Calu3 (cell line): ENCODE data around the gene DPF3. TPM values are rescaled to one million over a fixed set of nuclear protein-coding genes. Genes with fewer than 3 reads are reported as not detected.
A peak's percentile ranks its signal among the peaks of the same experiment; 100 is the strongest.

Source experiments
- BruUV-seq: library from RNA; stranded (reverse); fragments of 400-500 nt; replicated peaks from 2 replicates; lab custom pipeline; 2021; lab: Mats Ljungman, UMichigan
- CTCF ChIA-PET: fragments of 300-600 bp; sonication (Branson Sonifier 250); formaldehyde crosslinking; loops from one replicate; lab custom pipeline; 2022; ENCODE audit warnings: antibody characterized with exemption; lab: Charles Lee
- DNase-seq: peaks from one replicate; pipeline ENCODE4 v3.0.0; 2022
- H3K27ac Mint-ChIP-seq: one replicate; pipeline ENCODE4 v1.8.0; 2022; ENCODE audit warnings: mixed read lengths; ENCODE audit not compliant: unreplicated experiment
- H3K27me3 Mint-ChIP-seq: one replicate; pipeline ENCODE4 v1.8.0; 2022; ENCODE audit warnings: mixed read lengths; ENCODE audit not compliant: unreplicated experiment
- H3K36me3 Mint-ChIP-seq: one replicate; pipeline ENCODE4 v1.8.0; 2022; ENCODE audit warnings: mild to moderate bottlenecking, moderate library complexity, mixed read lengths; ENCODE audit not compliant: insufficient read depth, unreplicated experiment
- H3K4me1 Mint-ChIP-seq: one replicate; pipeline ENCODE4 v1.8.0; 2022; ENCODE audit warnings: mild to moderate bottlenecking, low read depth, mixed read lengths; ENCODE audit not compliant: unreplicated experiment
- H3K4me3 Mint-ChIP-seq: one replicate; pipeline ENCODE4 v1.8.0; 2022; ENCODE audit warnings: mild to moderate bottlenecking, low read depth, moderate library complexity, mixed read lengths; ENCODE audit not compliant: unreplicated experiment
- H3K9me3 Mint-ChIP-seq: one replicate; pipeline ENCODE4 v1.8.0; 2022; ENCODE audit warnings: low read depth, mixed read lengths; ENCODE audit not compliant: unreplicated experiment
- CTCF ChIP-seq: fragments of 200-600 bp; IDR thresholded peaks from one replicate; pipeline ENCODE4 v1.8.0; 2022; ENCODE audit warnings: antibody characterized with exemption; ENCODE audit not compliant: unreplicated experiment
- intact Hi-C: fragments of 100-400 bp; cut with micrococcal nuclease; formaldehyde crosslinking; loops from one replicate; pipeline ENCODE4 v1.10.0; 2022; ENCODE audit not compliant: unreplicated experiment
- total RNA-seq: library from RNA; stranded (reverse); gene quantifications from 2 replicates; pipeline ENCODE4 v1.2.3, GENCODE V29; 2022

Gene DPF3
- total RNA-seq, 1 experiment from 2014 or later, result 9.6 TPM

GRCh38 chr14:72892879-72893635 lies 844 bp downstream of the DPF3 start:
- no TSS peak for BruUV-seq
- CTCF ChIA-PET, result interaction anchor here (1.1 kb wide), 1 partner anchor 379 kb away, joined by 5 read pairs; no protein-coding TSS in a partner anchor
- no peak for TF ChIP-seq CTCF
- Mint-ChIP-seq H3K4me1 (no peaks in the 10 kb centered on the region), H3K36me3 (peaks cover 27% of the 10 kb centered on the region), H3K4me3 (peak overlapping the region; percentile 84), H3K27me3 (peaks cover 41% of the 10 kb centered on the region), H3K9me3 (no peaks in the 10 kb centered on the region), H3K27ac (peak overlapping the region; percentile 41)
- DNase-seq, result peak; percentile 31
- intact Hi-C loops, result no loop called here

- peaks cover 27% of the 10 kb centered on the region for H3K36me3 Mint-ChIP-seq
- H3K9me3 Mint-ChIP-seq, result no peaks in the 10 kb centered on the region
- BruUV-seq, result no TSS peak
- CTCF ChIA-PET, result interaction anchor here (0.6 to 1.5 kb wide), 5 partner anchors 13 to 1184 kb away, joined by 3 to 6 read pairs (median 5); no protein-coding TSS in a partner anchor
- H3K4me3 Mint-ChIP-seq, result peak overlapping the region; percentile 84
- H3K27ac Mint-ChIP-seq, result peak overlapping the region; percentile 41
- TF ChIP-seq CTCF, result no peak
- peaks cover 48% of the 10 kb centered on the region for H3K27me3 Mint-ChIP-seq
- intact Hi-C loops, result no loop called here
- DNase-seq, result peak; percentile 27
- no peaks in the 10 kb centered on the region for H3K4me1 Mint-ChIP-seq
Observed at GRCh38 chr14:72892103-72892878, 1.6 kb downstream of the DPF3 start.

GRCh38 chr14:72891666-72892102 lies 2.2 kb downstream of the DPF3 start:
- peaks cover 48% of the 10 kb centered on the region for H3K27me3 Mint-ChIP-seq
- peaks cover 27% of the 10 kb centered on the region for H3K36me3 Mint-ChIP-seq
- no peak overlapping the region for H3K27ac Mint-ChIP-seq
- no peaks in the 10 kb centered on the region for H3K4me1 Mint-ChIP-seq
- intact Hi-C loops, result no loop called here
- TF ChIP-seq CTCF, result no peak
- no peaks in the 10 kb centered on the region for H3K9me3 Mint-ChIP-seq
- CTCF ChIA-PET, result interaction anchor here (0.6 to 1.5 kb wide), 5 partner anchors 14 to 1184 kb away, joined by 3 to 6 read pairs (median 5); no protein-coding TSS in a partner anchor
- H3K4me3 Mint-ChIP-seq, result peak overlapping the region; percentile 84
- no peak for DNase-seq
- BruUV-seq, result TSS peak; percentile 41

- H3K27me3 Mint-ChIP-seq, result peaks cover 48% of the 10 kb centered on the region
- CTCF ChIA-PET, result no interaction called here
Observed at GRCh38 chr14:72889366-72889765, 4.5 kb downstream of the DPF3 start.

More at GRCh38 chr14:72889366-72889765, 4.5 kb downstream of the DPF3 start:
- no peak overlapping the region for H3K4me3 Mint-ChIP-seq
- no peaks in the 10 kb centered on the region for H3K9me3 Mint-ChIP-seq
- intact Hi-C loops, result no loop called here
- peaks cover 20% of the 10 kb centered on the region for H3K36me3 Mint-ChIP-seq
- BruUV-seq, result no TSS peak
- no peak for DNase-seq
- H3K4me1 Mint-ChIP-seq, result no peaks in the 10 kb centered on the region
- TF ChIP-seq CTCF, result no peak
- H3K27ac Mint-ChIP-seq, result no peak overlapping the region
